Fibroblast of peridontal ligament (primary cell): ENCODE measurements around the gene KRTAP5-2.
A peak's percentile ranks its signal among the peaks of the same experiment; 100 is the strongest.
"Not testable (repeated sequence)": the region's sequence is repeated elsewhere in the genome, so short reads cannot be mapped to it uniquely, and the experiment has no call there.

ENCODE experiments used
- DNase-seq: peaks from one replicate; pipeline ENCODE4 v3.0.0-alpha.2; 2010; ENCODE audit errors: extremely low read depth

KRTAP5-2 gene

DNA sequence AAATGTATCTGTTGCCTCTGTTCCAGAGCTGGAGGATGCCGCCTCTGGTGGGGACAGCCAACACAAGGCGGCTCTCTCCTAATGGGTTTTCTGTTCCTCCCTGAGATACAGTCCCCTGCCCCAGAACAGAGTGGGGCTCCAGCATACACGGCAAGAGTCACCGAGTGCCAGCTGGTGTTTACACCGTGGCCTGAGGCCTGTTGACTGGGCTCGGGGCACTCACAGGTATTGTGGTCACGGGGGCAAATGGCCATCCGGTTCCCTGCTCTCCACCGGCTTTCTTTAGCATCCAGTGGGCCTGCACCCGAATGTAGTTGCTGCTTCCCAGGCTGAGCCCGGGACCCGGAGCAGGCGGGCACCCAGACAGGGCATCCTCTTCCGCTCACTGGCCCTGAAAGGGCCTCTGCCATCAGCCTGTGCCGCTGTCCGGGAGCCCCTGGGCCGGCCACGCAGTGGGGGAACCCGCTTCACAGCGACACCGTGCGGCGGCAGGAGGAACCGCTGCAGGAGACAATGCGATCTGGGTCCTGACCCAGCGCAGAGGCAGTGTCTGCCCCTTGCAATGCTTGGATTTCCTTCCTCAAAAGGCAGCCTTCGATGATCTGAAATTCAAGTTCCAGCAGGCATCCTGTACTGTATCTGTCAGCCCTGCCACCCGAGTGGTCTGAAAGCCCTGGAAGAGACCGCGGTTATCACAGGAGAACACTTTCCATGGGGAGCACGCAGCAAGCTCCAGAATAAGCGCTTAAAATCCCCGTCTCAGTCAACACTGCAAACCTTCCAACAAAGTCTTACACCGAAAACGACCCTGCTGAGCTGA is 30.6 kb upstream of the KRTAP5-2 start:
- peak; percentile 13 for DNase-seq

DNA sequence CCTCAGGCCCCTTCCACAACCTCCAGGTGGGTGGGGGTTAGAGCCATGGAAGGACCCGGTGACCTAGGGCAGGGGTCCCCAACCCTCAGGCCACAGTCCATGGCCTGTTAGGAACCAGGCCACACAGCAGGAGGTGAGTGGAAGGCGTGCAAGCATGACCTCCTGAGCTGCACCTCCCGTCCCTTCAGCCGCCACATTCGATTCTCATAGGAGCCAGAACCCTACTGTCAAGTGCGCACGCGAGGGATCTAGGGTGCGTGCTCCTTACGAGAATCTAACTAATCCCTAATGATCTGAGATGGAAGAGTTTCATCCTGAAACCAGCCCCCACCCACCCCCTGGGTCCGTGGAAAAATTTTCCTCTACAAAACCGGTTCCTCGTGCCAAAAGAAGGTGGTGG is 27.4 kb upstream of the KRTAP5-2 start:
- no peak for DNase-seq

DNA sequence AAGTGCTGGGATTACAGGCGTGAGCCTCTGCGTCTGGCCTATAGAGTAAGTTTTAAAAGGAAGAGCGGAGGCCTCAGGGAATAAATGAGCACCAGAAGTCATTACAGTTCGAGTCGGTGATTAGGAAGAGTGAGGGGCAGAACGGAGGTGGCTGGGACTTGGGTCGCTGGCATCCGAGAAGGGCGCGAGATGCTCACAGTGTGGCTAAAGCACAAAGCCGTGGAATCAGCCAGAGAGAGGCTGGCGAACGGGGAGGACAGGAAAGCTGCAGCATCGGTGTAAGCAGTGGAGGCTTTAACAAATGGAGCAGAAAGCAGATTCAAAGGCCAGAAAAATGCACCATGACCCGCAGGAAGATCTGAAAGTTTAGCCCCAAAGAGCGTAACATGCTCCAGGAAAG is 26.5 kb upstream of the KRTAP5-2 start:
- no peak for DNase-seq

DNA sequence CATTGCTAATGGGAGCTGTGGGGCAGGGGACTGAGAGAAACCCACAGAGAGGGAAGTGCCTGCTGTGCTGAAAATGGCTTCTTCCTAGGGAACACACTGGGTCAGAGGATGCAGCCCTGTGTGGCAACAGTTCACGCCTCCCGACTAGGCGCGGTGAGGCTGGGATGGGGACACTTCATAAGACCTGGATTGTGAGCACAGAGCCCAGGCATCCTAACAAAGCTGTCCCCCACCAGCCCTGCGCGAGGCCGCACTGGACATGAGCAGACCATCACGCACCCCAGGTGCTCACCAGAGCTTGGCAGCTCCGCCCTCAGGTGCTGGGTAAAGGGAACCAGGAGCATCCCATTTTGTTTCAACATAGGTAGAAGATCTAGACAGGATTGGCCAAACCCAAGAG is 25.6 kb upstream of the KRTAP5-2 start:
- no peak for DNase-seq

DNA sequence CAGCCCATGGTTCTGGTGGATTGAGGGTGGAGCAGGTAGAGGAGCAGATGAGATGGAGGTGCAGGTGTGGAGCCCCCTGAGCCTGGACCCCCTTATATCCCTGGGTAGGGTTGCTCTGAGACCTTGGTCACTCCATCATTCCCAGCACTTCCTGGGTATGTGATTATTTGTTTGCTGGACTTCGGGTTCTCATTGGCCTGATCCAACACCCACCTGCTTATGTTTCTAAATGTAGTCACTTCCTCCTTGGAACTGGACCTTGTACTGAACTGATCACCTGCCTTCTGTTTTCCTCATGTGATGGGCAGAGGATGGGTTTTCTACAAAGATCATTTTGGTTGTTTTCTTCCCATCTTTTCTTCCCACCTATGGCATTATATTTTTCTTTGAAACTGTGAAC is 24.0 kb upstream of the KRTAP5-2 start, which contains the start of gene KRTAP5-4:
KRTAP5-4 (minus strand) TSS at position 53 of the 400 bp plus-strand sequence; CDS start at position 8, 45 bp downstream.
- no peak for DNase-seq

DNA sequence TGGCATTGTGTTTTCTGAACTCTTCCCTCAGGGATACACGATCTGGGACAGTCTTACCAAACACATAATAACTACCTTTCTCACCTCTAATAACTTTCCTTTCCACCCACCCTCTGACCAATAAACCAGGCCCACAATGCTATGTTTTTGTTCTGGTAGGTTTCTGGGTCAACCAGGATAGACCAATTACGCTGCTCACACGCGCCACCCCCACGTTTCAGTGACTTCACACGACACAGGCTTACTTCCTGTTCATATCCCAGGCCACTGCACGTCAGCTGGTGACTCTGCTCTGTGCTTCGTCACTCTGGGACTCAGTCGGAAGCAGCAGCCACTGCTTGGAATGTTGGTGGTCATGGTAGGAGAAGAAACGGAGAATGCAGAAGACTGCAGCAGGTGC is 21.4 kb upstream of the KRTAP5-2 start:
- no peak for DNase-seq

DNA sequence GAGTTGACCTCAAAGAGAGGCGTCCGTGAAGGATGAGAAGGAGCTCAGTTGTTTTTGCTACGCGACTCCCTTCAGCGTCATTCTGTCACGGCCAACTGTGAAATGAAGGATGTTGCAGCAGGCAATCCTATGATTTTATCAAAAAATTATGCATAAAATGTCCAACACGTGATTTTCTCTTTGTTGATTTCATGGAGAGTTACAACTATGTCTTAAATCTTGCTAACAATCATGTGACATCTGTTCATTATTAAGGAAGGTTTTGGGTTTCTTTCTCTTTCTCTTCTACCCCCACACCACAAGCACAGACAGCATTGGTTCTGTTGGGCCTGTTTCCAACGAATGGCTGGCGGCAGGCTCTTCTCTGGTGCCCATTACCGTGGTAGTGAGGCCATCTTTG is 20.1 kb upstream of the KRTAP5-2 start:
- DNase-seq = peak; percentile 54

DNA sequence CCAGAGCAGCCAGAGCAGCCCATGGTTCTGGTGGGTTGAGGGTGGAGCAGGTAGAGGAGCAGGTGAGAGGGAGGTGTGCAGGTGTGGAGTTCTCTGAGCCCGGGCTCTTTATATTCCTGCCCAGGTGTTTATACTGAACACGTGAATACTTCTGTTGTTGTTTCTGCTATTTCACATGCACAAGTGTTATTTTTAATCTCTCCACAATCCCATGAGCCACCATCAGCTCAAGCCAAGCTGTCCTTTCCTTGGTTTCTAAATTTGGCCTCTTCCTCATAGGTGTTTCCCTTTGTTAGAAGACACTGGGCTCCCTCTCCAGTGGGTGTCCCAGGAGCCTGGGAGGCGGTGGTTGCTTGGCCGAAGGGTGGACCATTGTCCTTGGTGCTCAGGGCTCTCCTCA is 10.3 kb upstream of the KRTAP5-2 start, which contains the start of gene KRTAP5-3:
KRTAP5-3 (minus strand) TSS at position 101 of the 400 bp plus-strand sequence; CDS start at position 23, 78 bp downstream.
- no peak for DNase-seq

DNA sequence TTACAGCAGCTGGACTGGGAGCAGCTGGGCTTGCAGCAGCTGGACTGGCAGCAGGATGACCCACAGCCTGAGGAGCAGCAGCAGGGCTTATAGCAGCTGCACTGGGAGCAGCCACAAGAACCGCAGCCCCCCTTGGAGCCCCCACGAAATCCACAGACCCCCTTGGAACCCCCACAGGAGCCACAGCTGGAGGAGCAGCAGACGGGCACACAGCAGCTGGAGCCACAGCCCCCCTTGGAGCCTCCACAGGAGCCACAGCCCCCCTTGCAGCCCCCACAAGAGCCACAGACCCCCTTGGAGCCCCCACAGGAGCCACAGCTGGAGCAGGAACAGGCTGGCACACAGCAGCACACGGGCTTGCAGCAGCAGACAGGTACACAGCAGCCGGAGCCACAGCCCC is 9.8 kb upstream of the KRTAP5-2 start:
- DNase-seq = not testable (repeated sequence)

DNA sequence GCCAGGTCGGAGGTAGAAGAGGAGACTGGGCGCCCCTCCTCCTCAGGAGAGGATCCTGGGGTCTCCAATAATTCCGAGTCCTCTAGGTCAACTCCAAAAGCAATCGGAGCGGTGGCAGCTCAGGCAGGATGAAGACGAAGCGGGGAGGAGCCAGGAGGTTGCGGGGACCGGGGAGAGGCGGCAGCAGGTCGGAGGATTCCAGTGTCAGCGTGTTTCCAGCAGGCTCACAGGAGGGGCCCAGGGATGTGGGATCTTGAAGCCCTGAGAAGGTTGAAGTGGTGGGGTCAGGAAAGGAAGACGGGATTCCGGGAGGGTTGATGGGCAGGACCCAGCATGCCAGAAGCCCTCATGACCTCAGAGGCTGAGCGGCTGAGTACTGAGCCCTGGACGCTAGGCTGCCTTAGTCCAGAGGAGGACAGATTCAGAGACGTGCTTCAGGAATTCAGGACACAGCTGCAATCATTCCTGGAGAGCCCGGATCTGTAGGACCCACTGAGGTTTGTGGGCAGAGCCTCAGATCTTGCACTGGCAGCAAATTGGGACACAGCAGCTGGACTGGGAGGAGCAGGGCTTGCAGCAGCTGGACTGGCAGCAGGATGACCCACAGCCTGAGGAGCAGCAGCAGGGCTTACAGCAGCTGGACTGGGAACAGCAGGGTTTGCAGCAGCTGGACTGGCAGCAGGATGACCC is 9.2 kb upstream of the KRTAP5-2 start:
- DNase-seq = not testable (repeated sequence)

DNA sequence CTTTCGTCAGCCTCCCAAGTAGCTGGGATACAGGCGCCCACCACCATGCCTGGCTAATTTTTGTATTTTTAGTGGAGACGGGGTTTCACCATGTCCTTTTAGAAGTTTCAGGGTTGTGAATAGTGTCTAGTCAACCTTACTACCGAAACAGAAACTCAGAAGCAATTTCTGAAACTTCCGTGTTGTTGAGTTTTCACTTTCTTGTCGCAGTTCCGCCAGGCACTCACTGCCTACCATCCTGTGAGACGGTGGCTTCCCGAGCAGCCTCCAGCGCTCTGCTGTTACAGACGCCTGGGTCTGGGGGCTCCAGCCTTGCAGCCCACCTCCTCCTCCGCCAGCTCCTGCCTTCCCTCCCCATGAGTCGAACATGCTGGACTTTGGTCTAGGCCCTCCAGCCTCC is 7.8 kb upstream of the KRTAP5-2 start:
- not testable (repeated sequence) for DNase-seq

DNA sequence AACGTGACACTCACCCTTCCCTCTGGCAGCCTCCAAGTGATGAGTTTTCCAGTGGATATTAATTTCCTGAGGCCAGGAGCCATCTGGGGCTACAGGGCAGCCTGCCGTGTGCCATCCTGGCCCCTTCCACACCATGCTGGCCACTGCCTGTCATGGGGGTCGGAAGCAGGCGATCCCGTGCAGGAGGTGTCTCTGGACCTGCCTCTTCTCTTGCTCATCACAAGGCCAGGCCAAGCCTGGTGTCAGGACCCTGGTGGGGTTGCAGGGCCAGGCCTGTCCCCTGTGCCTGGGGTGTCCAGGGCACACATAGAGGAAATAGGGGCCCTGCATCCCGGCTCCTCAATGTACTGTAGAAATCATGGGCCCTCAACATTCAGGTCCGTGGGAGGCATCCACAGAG is 6.6 kb upstream of the KRTAP5-2 start:
- no peak for DNase-seq

DNA sequence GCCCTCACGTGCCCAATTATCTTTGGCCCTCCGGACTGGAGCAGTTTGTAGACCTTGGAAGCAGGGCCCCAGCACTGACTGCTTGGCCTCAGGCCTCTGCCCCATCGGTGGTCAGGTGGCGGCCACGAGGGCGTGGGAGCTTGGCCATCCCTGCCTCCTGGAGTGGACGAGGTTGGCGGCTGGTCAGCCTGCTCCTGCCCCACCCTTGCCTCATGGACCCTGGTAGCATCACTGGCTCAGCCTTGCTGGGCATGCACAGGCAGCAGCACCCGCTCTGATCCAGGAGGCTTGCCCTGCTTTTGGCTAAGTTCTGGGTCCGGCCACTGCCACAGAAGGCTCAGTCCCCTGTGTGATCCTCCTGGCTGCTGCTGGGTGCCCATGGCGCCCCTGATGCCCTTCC is 6.1 kb upstream of the KRTAP5-2 start:
- no peak for DNase-seq

DNA sequence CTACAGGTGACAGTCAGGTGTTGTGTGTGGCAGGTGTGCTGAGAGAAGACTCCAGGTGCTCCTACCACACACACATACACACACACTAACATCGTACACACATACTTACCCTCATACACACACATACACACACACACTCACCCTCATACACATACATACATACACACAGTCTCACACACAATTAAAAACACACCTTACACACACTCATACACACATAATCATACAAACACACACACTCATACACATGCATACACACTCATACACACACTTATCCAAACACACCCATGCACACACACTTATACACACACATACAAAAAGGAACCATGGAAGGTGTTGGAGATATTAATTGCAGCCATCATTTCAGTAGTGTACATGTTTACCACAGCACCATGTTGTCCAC is 5.5 kb upstream of the KRTAP5-2 start:
- no peak for DNase-seq

DNA sequence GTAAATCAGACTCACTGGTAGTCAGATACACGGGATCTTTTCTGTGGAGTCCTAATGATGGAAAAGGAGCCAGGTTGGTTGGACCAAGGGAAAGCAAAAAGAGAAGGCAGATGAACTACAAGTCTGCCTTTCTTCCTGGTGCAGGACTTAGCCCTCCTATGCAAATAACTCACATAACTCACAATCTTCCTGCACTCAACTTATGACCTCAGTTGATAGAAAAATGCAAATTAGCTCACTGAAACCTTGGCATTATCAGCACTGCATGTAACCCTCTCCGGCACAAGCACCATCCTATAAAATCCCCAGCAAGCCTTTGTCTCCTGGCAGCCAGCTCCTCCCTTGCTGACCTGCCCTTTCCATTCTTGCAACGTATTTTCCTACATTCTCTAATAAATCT is 3.6 kb upstream of the KRTAP5-2 start:
- DNase-seq = not testable (repeated sequence)

DNA sequence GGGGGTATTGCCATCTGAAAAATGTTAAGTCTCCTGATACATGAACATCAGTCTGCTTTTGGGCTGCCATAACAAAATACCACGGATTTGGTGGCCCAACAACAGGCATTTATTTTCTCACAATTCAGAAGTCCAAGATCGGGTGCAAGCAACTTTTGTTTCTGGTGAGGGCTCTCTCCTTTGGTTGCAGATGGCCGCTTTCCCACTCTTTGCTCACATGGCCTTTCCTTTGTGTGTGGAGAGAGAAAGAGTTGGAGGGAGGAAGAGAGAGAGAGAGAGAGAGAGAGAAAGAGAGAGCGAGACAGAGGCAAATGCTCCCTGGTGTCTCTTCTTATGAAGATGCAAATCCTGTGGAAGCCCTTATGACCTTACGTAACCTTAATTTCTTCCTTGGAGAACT is 2.5 kb upstream of the KRTAP5-2 start:
- no peak for DNase-seq

DNA sequence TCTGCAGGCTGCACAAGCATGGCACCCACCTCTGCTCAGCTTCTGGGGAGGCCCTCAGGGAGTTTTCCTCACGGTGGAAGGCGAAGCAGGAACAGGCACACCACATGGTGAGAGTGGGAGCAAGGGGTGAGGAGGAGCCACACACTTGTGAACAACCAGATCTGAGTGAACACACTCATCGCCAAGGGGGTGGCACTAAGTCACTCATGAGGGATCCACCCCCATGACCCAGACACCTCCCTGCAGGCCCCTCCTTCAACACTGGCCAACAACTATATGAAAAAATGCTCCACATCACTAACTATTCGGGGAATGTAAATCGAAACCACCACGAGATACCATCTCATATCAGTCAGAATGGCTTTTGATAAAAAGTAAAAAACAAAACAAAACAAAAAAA is 722 bp upstream of the KRTAP5-2 start:
- peak; percentile 8 for DNase-seq

DNA sequence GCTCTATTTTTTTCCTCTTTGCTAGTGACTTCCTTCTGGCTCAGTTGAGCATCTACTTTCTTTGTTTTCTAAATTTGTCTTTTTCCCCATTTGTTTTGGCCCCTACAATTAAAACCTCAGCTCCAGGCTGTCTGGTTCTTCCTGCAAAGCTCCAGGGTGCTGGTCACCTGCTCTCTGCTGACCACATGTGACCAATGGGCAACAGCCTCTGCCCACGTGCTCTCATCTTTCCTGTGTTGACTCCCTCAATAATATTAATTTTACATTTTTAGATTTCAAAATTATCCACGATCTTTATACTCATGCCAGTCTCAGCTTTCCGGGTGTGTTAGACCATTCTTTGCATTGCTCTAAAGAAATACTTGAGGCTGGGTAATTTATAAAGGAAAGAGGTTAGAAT is 312 bp upstream of the KRTAP5-2 start:
- not testable (repeated sequence) for DNase-seq

DNA sequence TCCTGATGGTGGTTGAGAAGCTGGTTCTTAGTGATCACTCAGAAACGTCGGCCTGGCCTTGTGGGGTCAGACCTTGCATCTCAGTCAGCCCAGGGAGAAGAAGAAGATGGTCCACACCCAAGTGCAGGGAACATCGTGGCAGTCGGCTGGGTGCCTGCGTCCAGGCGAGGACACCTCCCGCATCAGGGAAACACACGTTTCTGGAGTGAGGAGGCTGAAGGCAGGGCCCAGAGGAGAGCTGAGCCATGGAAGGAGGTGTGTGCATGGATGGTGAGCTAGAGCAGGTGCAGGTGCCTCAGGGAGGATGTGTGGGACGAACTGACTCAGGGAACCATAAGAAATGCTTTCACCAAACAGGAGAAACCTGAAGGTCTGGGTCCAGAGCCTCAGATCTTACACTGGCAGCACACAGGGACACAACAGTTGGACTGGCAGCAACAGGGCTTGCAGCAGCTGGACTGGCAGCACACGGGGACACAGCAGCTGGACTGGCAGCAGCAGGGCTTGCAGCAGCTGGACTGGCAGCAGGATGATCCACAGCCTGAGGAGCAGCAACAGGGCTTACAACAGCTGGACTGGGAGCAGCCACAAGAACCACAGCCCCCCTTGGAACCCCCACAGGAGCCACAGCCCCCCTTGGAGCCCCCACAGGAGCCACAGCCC is 632 bp downstream of the KRTAP5-2 start:
- DNase-seq = no peak

DNA sequence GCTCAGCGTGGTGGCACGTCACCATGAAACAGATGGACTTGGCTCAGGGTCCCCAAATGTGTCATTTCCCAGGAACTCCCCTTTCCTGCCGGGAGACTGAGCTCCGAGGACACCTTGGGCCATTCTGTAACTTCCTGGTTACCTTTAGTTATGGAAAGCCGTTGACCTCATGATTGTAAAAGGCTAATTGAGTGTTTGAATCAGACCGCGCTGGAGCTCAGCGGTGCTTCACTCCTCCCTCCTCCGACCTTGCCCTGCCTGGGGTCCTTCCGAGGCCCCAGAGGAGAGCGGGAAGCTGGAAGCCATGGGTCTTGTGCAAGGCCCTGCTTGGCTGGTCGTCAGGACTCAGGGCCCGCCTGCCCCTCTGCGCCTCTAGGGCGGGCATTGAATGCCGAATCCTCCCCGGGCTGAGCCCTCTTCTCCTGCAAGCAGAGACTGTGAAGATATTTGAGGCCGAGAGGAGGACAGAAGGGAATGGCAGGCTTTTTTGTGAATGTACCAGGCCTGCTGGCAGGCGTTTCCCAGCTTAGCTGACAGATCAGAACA is 1.4 kb downstream of the KRTAP5-2 start:
- DNase-seq = not testable (repeated sequence)

DNA sequence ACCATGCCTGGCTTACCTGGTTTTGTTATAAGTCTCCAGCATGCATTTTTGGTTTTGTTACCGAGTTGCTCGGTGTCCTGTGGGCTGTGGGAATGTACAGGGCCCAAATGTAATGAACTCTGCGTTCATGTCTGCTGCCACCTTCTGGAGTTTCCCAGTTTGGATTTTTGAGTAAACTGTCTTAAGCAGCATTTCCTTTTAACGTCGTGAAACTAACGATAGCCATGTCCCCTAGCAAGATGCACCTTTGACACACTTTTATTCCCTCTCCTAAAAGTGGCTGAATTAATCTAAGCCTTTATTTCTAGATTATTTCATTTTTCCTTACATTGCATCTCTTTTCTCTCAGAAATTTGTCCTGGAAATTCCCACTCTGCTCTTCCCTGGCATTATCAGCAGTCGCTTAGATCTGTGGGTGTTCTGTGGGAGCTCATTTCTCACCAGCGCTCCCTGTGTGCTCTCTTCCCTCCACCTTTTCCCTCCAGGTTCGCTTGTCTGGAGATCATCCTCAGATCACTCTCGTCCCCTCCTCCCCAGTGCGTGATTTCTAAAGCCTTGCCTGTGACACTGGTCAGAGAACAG is 2.0 kb downstream of the KRTAP5-2 start:
- DNase-seq = peak; percentile 31

DNA sequence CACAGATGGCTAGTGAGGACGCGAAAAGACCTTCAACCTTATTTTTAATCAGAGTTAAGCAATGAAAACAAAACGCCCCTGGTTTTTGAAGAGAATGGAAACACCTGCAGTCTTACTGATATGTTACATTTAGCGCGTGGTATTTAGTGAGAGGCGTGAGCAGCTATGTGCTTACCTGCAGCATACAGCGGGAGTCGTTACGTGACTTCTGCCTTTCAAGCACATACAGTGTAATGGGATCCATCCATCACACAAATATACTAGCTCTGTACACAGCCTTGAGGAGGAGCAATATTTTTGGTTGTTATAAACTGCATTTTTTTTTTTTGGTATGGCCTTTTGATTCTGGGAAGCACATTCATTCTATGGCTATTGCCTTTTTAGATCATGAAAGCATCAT is 5.5 kb downstream of the KRTAP5-2 start:
- DNase-seq = no peak
